ENCODE results near the gene PTPRU.

Gene PTPRU

GRCh38 chr1:29222686-29223085, 13.6 kb upstream of the PTPRU start:
- TF ChIP-seq YY1 (IDR thresholded peaks at IDR 0.05; ENCODE audit: insufficient read depth, insufficient read length) (no peak), ZNF274 (IDR thresholded peaks at IDR 0.05; ENCODE audit: low read depth, low read length) (no peak), SUZ12 (IDR thresholded peaks at IDR 0.05; ENCODE audit: extremely low read depth, insufficient read depth, insufficient read length) (no peak)

GRCh38 chr1:29223521-29223920, 12.8 kb upstream of the PTPRU start:
- TF ChIP-seq ZNF274 (IDR thresholded peaks at IDR 0.05; ENCODE audit: low read depth, low read length) (no peak), YY1 (IDR thresholded peaks at IDR 0.05; ENCODE audit: insufficient read depth, insufficient read length) (no peak), SUZ12 (IDR thresholded peaks at IDR 0.05; ENCODE audit: extremely low read depth, insufficient read depth, insufficient read length) (no peak)
- Histone ChIP-seq H3K4me1 (ENCODE audit: insufficient read depth, insufficient read length) (no peaks in the 10 kb centered on the region), H3K4me3 (ENCODE audit: insufficient read length, low read depth) (no peak overlapping the region), H3K9me3 (ENCODE audit: insufficient read depth, low read length) (no peaks in the 10 kb centered on the region), H3K9ac (ENCODE audit: insufficient read length, low read depth) (no peak overlapping the region), H3K27me3 (ENCODE audit: insufficient read depth, insufficient read length) (no peaks in the 10 kb centered on the region), H3K36me3 (ENCODE audit: insufficient read depth, insufficient read length, low read length) (peaks cover 59% of the 10 kb centered on the region)
- DNase-seq (ENCODE audit: low read depth, low spot score) = no peak

More at GRCh38 chr1:29222686-29223085, 13.6 kb upstream of the PTPRU start:
- H3K27me3 ChIP-seq (ENCODE audit: insufficient read depth, insufficient read length) = no peaks in the 10 kb centered on the region
- no peak overlapping the region for H3K9ac ChIP-seq (ENCODE audit: insufficient read length, low read depth)
- no peaks in the 10 kb centered on the region for H3K9me3 ChIP-seq (ENCODE audit: insufficient read depth, low read length)
- H3K4me3 ChIP-seq (ENCODE audit: insufficient read length, low read depth) = no peak overlapping the region
- H3K4me1 ChIP-seq (ENCODE audit: insufficient read depth, insufficient read length) = no peaks in the 10 kb centered on the region
- peaks cover 59% of the 10 kb centered on the region for H3K36me3 ChIP-seq (ENCODE audit: insufficient read depth, insufficient read length, low read length)
- DNase-seq (ENCODE audit: low read depth, low spot score) = no peak

DNA sequence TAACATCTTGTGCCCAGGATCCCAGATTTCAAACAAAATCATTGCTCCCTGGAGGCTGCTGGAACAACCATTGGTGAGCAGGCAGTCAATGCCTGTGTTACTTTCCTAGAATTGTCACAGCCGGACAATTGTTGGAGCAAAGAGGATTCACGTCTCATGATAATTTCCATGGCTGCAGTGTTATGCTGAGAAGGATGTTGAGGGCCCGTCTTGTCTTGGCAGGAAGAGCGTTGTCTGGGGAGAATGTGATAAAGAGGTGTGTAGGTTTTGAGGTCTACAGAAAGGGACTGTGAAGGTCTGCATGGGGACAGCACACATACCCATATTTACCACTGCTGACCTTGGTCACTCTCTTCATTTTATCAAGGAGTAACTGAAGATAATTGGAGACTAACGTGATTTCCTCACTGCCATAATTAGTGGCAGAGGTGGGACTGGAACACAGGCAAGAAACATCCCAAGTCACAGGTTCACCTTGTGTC, 11.9 kb upstream of the PTPRU start:
- TF ChIP-seq YY1 (IDR thresholded peaks at IDR 0.05; ENCODE audit: insufficient read depth, insufficient read length) (no peak), SUZ12 (IDR thresholded peaks at IDR 0.05; ENCODE audit: extremely low read depth, insufficient read depth, insufficient read length) (no peak), ZNF274 (IDR thresholded peaks at IDR 0.05; ENCODE audit: low read depth, low read length) (no peak)
- Histone ChIP-seq H3K4me1 (ENCODE audit: insufficient read depth, insufficient read length) (no peaks in the 10 kb centered on the region), H3K9ac (ENCODE audit: insufficient read length, low read depth) (no peak overlapping the region), H3K4me3 (ENCODE audit: insufficient read length, low read depth) (no peak overlapping the region), H3K9me3 (ENCODE audit: insufficient read depth, low read length) (no peaks in the 10 kb centered on the region), H3K27me3 (ENCODE audit: insufficient read depth, insufficient read length) (no peaks in the 10 kb centered on the region), H3K36me3 (ENCODE audit: insufficient read depth, insufficient read length, low read length) (peaks cover 65% of the 10 kb centered on the region)
- DNase-seq (ENCODE audit: low read depth, low spot score) = no peak

DNA sequence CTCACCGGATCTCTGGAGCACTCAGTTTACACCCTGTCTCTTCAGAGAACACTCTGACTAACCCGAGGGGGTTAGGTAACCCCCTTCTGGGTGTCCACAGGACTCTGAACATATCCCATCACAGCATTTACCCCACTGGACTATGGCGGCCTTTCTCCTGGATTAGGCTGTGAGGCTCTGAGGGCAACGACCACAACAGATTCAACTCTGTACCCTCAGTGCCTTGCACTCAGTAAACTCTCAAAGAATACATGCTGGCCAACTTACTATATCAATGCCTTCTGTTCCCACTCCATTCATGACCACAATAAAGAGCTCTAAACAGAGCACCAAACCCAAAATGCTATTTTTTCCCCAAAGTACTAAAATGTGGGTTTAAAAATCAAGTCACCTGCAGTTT, 11.0 kb upstream of the PTPRU start:
- Histone ChIP-seq H3K27me3 (ENCODE audit: insufficient read depth, insufficient read length) (no peaks in the 10 kb centered on the region), H3K4me3 (ENCODE audit: insufficient read length, low read depth) (no peak overlapping the region), H3K9ac (ENCODE audit: insufficient read length, low read depth) (no peak overlapping the region), H3K4me1 (ENCODE audit: insufficient read depth, insufficient read length) (no peaks in the 10 kb centered on the region), H3K36me3 (ENCODE audit: insufficient read depth, insufficient read length, low read length) (peaks cover 56% of the 10 kb centered on the region), H3K9me3 (ENCODE audit: insufficient read depth, low read length) (no peaks in the 10 kb centered on the region)
- DNase-seq (ENCODE audit: low read depth, low spot score) = no peak
- no peak for TF ChIP-seq SUZ12 (IDR thresholded peaks at IDR 0.05; ENCODE audit: extremely low read depth, insufficient read depth, insufficient read length)
- TF ChIP-seq YY1 (IDR thresholded peaks at IDR 0.05; ENCODE audit: insufficient read depth, insufficient read length) = no peak

GRCh38 chr1:29227511-29227910, 8.8 kb upstream of the PTPRU start:
- H3K27me3 ChIP-seq (ENCODE audit: insufficient read depth, insufficient read length) = peaks cover 8% of the 10 kb centered on the region
- no peak for TF ChIP-seq ZNF274 (IDR thresholded peaks at IDR 0.05; ENCODE audit: low read depth, low read length)
- TF ChIP-seq SUZ12 (IDR thresholded peaks at IDR 0.05; ENCODE audit: extremely low read depth, insufficient read depth, insufficient read length) = no peak
- TF ChIP-seq YY1 (IDR thresholded peaks at IDR 0.05; ENCODE audit: insufficient read depth, insufficient read length) = no peak
- no peak overlapping the region for H3K4me3 ChIP-seq (ENCODE audit: insufficient read length, low read depth)
- no peak for DNase-seq (ENCODE audit: low read depth, low spot score)
- no peaks in the 10 kb centered on the region for H3K4me1 ChIP-seq (ENCODE audit: insufficient read depth, insufficient read length)
- H3K9me3 ChIP-seq (ENCODE audit: insufficient read depth, low read length) = no peaks in the 10 kb centered on the region
- peaks cover 40% of the 10 kb centered on the region for H3K36me3 ChIP-seq (ENCODE audit: insufficient read depth, insufficient read length, low read length)
- no peak overlapping the region for H3K9ac ChIP-seq (ENCODE audit: insufficient read length, low read depth)

GRCh38 chr1:29230204-29230552, 6.1 kb upstream of the PTPRU start:
- Histone ChIP-seq H3K27me3 (ENCODE audit: insufficient read depth, insufficient read length) (peaks cover 25% of the 10 kb centered on the region), H3K4me1 (ENCODE audit: insufficient read depth, insufficient read length) (no peaks in the 10 kb centered on the region), H3K9ac (ENCODE audit: insufficient read length, low read depth) (peak overlapping the region; percentile 81), H3K9me3 (ENCODE audit: insufficient read depth, low read length) (no peaks in the 10 kb centered on the region), H3K36me3 (ENCODE audit: insufficient read depth, insufficient read length, low read length) (peaks cover 17% of the 10 kb centered on the region), H3K4me3 (ENCODE audit: insufficient read length, low read depth) (peak overlapping the region; percentile 65)
- TF ChIP-seq ZNF274 (IDR thresholded peaks at IDR 0.05; ENCODE audit: low read depth, low read length) (no peak), SUZ12 (IDR thresholded peaks at IDR 0.05; ENCODE audit: extremely low read depth, insufficient read depth, insufficient read length) (no peak), YY1 (IDR thresholded peaks at IDR 0.05; ENCODE audit: insufficient read depth, insufficient read length) (no peak)
- no peak for DNase-seq (ENCODE audit: low read depth, low spot score)

DNA sequence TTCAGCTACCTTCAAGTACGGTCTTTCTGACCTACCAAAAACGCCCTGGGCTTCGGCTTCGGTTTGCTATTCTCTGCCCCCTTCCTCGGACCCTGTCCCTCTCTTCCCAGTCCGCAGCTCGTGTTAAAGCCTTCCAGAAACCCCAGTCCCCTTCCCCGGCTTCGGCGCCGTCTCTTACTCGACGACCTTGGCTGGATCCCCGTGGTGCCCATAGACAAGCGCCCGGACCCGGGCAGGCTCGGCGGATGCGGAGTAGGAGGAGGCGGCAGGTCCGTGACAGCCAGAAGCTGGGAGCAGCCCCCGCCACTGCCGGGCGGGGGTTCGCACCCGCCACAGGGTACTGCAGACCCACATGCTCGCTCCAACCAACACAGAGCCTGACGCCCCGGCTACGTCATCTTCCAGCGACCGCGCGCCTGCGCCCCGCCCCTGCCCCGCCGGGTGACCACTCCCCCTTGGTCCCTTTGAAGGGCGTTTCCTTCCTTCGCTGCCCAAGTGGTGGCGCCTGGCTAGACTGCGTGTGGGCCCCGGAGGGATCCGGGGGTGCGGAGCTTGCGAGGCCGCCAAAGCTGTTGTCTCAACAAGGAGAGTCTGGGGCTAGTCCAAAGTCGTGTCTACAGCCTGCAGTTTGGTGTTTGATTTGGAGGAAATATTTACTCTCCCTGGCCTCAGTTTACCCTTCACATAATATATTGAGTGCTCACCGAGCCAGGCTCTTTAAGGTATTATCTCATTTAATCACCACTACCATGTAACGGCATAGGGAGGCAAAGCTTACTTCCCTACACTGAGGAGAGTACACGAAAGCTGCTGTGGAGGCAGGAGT, 5.6 kb upstream of the PTPRU start, which contains the start of gene MECR:
Gene MECR, minus strand, starts transcription at position 382 of the 826 bp plus-strand sequence. Its CDS starts 28 bp downstream, at position 354.
- no peaks in the 10 kb centered on the region for H3K9me3 ChIP-seq (ENCODE audit: insufficient read depth, low read length)
- H3K4me1 ChIP-seq (ENCODE audit: insufficient read depth, insufficient read length) = no peaks in the 10 kb centered on the region
- DNase-seq (ENCODE audit: low read depth, low spot score) = peak; percentile 95
- H3K4me3 ChIP-seq (ENCODE audit: insufficient read length, low read depth) = peak within 1 kb of the TSS; percentile 65
- no peak for TF ChIP-seq SUZ12 (IDR thresholded peaks at IDR 0.05; ENCODE audit: extremely low read depth, insufficient read depth, insufficient read length)
- TF ChIP-seq YY1 (IDR thresholded peaks at IDR 0.05; ENCODE audit: insufficient read depth, insufficient read length) = no peak
- TF ChIP-seq ZNF274 (IDR thresholded peaks at IDR 0.05; ENCODE audit: low read depth, low read length) = no peak
- H3K9ac ChIP-seq (ENCODE audit: insufficient read length, low read depth) = peak within 1 kb of the TSS; percentile 81
- H3K36me3 ChIP-seq (ENCODE audit: insufficient read depth, insufficient read length, low read length) = peaks cover 12% of the 10 kb centered on the region
- H3K27me3 ChIP-seq (ENCODE audit: insufficient read depth, insufficient read length) = peaks cover 31% of the 10 kb centered on the region
